BJ (cell line): Measurements from ENCODE around the gene HMGCLL1. TPM values are rescaled to one million over a fixed set of nuclear protein-coding genes. Genes with fewer than 3 reads are reported as not detected.
A peak's percentile ranks its signal among the peaks of the same experiment; 100 is the strongest.

ENCODE experiments used
- CTCF ChIA-PET: fragments of 350-600 bp; formaldehyde crosslinking; extraction: SDS; loops from one replicate; lab custom pipeline; 2021; ENCODE audit warnings: antibody characterized with exemption, inconsistent platforms; lab: Yijun Ruan, JAX
- POLR2A ChIA-PET: fragments of 300-600 bp; sonication (Branson Sonifier 250); formaldehyde crosslinking; extraction: SDS; loops from one replicate; lab custom pipeline; 2021; ENCODE audit warnings: antibody characterized with exemption; lab: Charles Lee
- DNase-seq: peaks from one replicate; pipeline ENCODE4 v3.0.0-alpha.2; 2011; ENCODE audit warnings: low read depth
- H3K27me3 ChIP-seq: 2 replicates; pipeline ENCODE4 v1.6.0; 2011; ENCODE audit warnings: low read length; ENCODE audit not compliant: control insufficient read depth, insufficient read depth
- H3K36me3 ChIP-seq: 2 replicates; pipeline ENCODE4 v1.5.1; 2011; ENCODE audit warnings: low read length; ENCODE audit not compliant: control insufficient read depth, insufficient read depth
- H3K4me3 ChIP-seq: 2 replicates; pipeline ENCODE4 v1.5.1; 2011; ENCODE audit warnings: low read depth, mild to moderate bottlenecking, control low read depth, low read length
- CTCF ChIP-seq: IDR thresholded peaks from 2 replicates; pipeline ENCODE4 v1.5.1; 2011; ENCODE audit warnings: low read depth, mild to moderate bottlenecking, control low read depth, inconsistent platforms, low read length, moderate library complexity; ENCODE audit not compliant: insufficient read depth
- polyA plus RNA-seq: library from polyadenylated mRNA; depleted of rRNA; stranded (reverse); fragments of >200 nt; gene quantifications from 2 replicates; pipeline ENCODE4 v1.2.3, GENCODE V29; 2011

The HMGCLL1 gene
- polyA plus RNA-seq, 1 experiment, result not detected

GRCh38 chr6:55536391-55536956 lies 42.5 kb downstream of the HMGCLL1 start:
- TF ChIP-seq CTCF, result no peak
- Histone ChIP-seq H3K27me3 (no peaks in the 10 kb centered on the region), H3K36me3 (no peaks in the 10 kb centered on the region), H3K4me3 (no peak overlapping the region)
- DNase-seq, result no peak
- CTCF ChIA-PET, result interaction anchor here (1.2 kb wide), 1 partner anchor 13 kb away, joined by 5 read pairs; no protein-coding TSS in a partner anchor
- POLR2A ChIA-PET, result no interaction called here

- DNase-seq, result no peak
- H3K36me3 ChIP-seq, result no peaks in the 10 kb centered on the region
- POLR2A ChIA-PET, result no interaction called here
These were observed 47.5 kb downstream of the HMGCLL1 start for GRCh38 chr6:55531496-55531895.

GRCh38 chr6:55530931-55531330 lies 48.1 kb downstream of the HMGCLL1 start:
- POLR2A ChIA-PET, result no interaction called here
- no peak for TF ChIP-seq CTCF
- CTCF ChIA-PET, result no interaction called here
- H3K4me3 ChIP-seq, result no peak overlapping the region
- no peak for DNase-seq
- H3K27me3 ChIP-seq, result no peaks in the 10 kb centered on the region
- H3K36me3 ChIP-seq, result no peaks in the 10 kb centered on the region

More at GRCh38 chr6:55531496-55531895, 47.5 kb downstream of the HMGCLL1 start:
- Histone ChIP-seq H3K4me3 (no peak overlapping the region), H3K27me3 (no peaks in the 10 kb centered on the region)
- no peak for TF ChIP-seq CTCF
- CTCF ChIA-PET, result no interaction called here

GRCh38 chr6:55528624-55529023 lies 50.4 kb downstream of the HMGCLL1 start:
- no peak for DNase-seq
- CTCF ChIA-PET, result interaction anchor here (1.1 kb wide), 1 partner anchor 15 kb away, joined by 5 read pairs; no protein-coding TSS in a partner anchor

GRCh38 chr6:55524441-55524840 lies 54.6 kb downstream of the HMGCLL1 start:
- no peak overlapping the region for H3K4me3 ChIP-seq
- no peaks in the 10 kb centered on the region for H3K27me3 ChIP-seq
- POLR2A ChIA-PET, result no interaction called here
- no peaks in the 10 kb centered on the region for H3K36me3 ChIP-seq
- no peak for TF ChIP-seq CTCF
- CTCF ChIA-PET, result no interaction called here
- DNase-seq, result no peak

More at GRCh38 chr6:55528624-55529023, 50.4 kb downstream of the HMGCLL1 start:
- POLR2A ChIA-PET, result no interaction called here
- Histone ChIP-seq H3K4me3 (no peak overlapping the region), H3K27me3 (no peaks in the 10 kb centered on the region), H3K36me3 (no peaks in the 10 kb centered on the region)
- peak; percentile 35 for TF ChIP-seq CTCF
